BLaER1 treated with 17β-estradiol and CSF1 and Interleukin-3, amounts not matched to agents 10 nM and 100 nM (cell line): Measurements from ENCODE around the gene ACTL9.

Experiments used
- H3K27ac ChIP-seq, 11 experiments: shearing (Covaris generic); formaldehyde crosslinking; 2 replicates each; pipeline ENCODE4 v1.8.1; 2022
- H3K27me3 ChIP-seq, 11 experiments: shearing (Covaris generic); formaldehyde crosslinking; 2 replicates each; pipeline ENCODE4 v1.8.1; 2022
- H3K36me3 ChIP-seq, 11 experiments: shearing (Covaris generic); formaldehyde crosslinking; 2 replicates each; pipeline ENCODE4 v1.8.1; 2022
- H3K4me1 ChIP-seq, 10 experiments: shearing (Covaris generic); formaldehyde crosslinking; 2 replicates each; pipeline ENCODE4 v1.8.1; 2022
- H3K4me2 ChIP-seq, 11 experiments: shearing (Covaris generic); formaldehyde crosslinking; 2 replicates each; pipeline ENCODE4 v1.8.1; 2022
- H3K4me3 ChIP-seq, 10 experiments: shearing (Covaris generic); formaldehyde crosslinking; 2 replicates each; pipeline ENCODE4 v1.8.1; 2022
- H3K9ac ChIP-seq, 11 experiments: shearing (Covaris generic); formaldehyde crosslinking; 2 replicates each; pipeline ENCODE4 v1.8.1; 2022
- H3K9me3 ChIP-seq, 11 experiments: shearing (Covaris generic); formaldehyde crosslinking; replicated peaks in 1 of 11; 2 replicates each; pipeline ENCODE4 v1.8.1; 2022
- H4K20me1 ChIP-seq, 11 experiments: shearing (Covaris generic); formaldehyde crosslinking; 2 replicates each; pipeline ENCODE4 v1.8.1; 2022
- Cebpa-rat ChIP-seq, 11 experiments: shearing (Covaris generic); IDR thresholded peaks; 2 replicates each; pipeline ENCODE4 v1.8.1; 2022

ACTL9 gene

DNA sequence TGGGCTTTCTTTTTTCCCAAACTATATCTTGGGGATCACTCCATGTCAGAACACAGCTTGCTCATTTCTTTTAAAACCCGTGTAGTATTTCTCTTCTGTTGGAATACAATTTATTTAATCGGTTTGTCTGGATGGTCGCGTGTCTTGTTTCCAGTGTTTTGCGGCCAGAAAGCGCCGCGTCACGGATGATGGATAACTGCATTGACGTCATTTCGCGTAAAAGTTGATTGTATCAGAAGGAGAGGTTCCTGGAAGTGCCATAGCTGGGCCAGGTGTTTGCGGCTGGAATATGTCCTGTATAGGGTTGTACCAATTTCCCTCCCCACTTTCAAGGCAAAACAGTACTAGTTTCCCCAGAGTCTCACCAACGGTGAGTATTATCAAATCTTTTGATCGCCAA lies 9.7 kb downstream of the ACTL9 start:
- Histone ChIP-seq H4K20me1 (no peaks in the 10 kb centered on the region), H3K4me2 (no peak overlapping the region), H3K27ac (no peak overlapping the region), H3K4me3 (no peak overlapping the region), H3K9ac (no peak overlapping the region), H3K36me3 (no peaks in the 10 kb centered on the region), H3K27me3 (peaks cover 0 to 8% (median 0%) of the 10 kb centered on the region in 11 experiments; a peak in 2 of 22 replicates), H3K4me1 (peaks cover 16 to 37% (median 23%) of the 10 kb centered on the region in 10 experiments), H3K9me3 (no peaks in the 10 kb centered on the region)
- no peak for TF ChIP-seq Cebpa-rat (IDR thresholded peaks at IDR 0.05)

DNA sequence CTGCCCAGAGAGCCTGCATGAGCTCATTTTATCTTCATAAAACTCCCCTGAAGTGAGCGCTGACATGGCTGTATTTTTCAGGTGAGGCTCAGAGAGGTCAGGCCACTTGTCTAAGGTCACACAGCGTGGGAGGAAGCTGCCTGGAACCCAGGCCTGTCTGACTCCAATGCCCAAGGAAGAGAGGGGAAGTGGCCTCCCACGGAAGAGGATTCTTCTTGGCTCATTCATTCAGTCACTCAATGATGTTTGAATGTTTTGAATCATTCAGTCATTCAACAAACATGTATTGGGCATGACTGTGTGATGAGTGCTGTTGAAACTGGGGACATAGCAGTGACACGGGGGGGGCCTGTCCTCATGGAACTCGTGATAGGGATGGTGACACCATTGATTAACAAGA lies 12.0 kb downstream of the ACTL9 start:
- Histone ChIP-seq H3K4me1 (peaks cover 6 to 44% (median 17%) of the 10 kb centered on the region in 10 experiments), H3K9me3 (no peaks in the 10 kb centered on the region), H3K36me3 (no peaks in the 10 kb centered on the region), H3K27me3 (no peaks in the 10 kb centered on the region), H3K27ac (no peak overlapping the region), H3K9ac (no peak overlapping the region), H4K20me1 (no peaks in the 10 kb centered on the region), H3K4me3 (no peak overlapping the region), H3K4me2 (no peak overlapping the region; a peak in 1 of 22 replicates)
- no peak for TF ChIP-seq Cebpa-rat (IDR thresholded peaks at IDR 0.05)

DNA sequence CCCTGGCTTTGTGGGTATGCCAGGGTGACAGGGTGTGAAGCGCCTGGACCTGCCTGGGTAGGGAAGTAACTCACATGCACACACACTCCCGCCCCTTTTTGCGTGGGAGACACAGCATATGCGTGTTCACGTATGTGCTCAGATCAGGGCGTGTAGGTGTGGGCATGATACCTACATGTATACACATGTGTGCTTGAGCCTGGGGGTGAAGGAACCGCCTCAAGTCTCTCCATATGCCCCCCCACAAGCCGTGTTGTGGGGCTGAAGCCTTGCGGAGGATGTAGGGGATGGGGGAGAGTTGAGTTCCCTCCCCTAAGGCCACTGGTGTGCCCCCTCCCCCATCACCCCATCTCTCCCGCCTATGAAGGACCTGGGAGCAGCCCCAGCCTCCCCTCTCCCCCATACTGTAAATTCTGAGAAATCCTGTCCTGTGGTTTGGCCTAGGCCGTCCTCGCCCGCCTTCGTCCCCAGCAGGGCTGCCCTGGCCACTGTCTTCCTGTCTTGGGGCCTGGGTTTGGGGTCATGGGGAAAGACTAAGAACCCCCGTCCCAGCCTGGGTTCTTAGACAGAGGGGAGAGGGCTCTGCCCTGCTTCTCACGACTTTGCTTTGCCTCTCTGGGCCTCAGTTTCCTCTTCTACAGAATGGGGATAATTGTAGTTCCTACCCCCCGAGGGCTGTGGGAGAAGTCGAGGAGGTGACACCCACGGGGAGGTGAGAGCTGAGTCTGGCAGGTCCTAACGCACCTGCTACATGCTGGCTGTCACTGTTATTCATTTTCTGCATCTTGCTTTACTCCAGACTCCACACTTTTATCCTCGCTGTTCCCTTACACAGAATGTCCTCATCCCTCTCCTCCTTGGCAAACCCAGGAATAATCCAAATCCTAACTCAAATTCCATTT lies 14.3 kb downstream of the ACTL9 start:
- Histone ChIP-seq H3K9ac (no peak overlapping the region), H3K27me3 (no peaks in the 10 kb centered on the region), H3K4me1 (peaks cover 12 to 56% (median 31%) of the 10 kb centered on the region in 10 experiments), H3K36me3 (no peaks in the 10 kb centered on the region), H3K27ac (no peak overlapping the region), H3K9me3 (peaks cover 0 to 5% (median 0%) of the 10 kb centered on the region in 11 experiments; a peak in 2 of 22 replicates), H3K4me2 (0 out of 22 replicates have a peak overlapping the region, but pooled peaks of 2 of the 11 experiments have one; percentile 7), H3K4me3 (no peak overlapping the region), H4K20me1 (no peaks in the 10 kb centered on the region)
- no peak for TF ChIP-seq Cebpa-rat (IDR thresholded peaks at IDR 0.05)

DNA sequence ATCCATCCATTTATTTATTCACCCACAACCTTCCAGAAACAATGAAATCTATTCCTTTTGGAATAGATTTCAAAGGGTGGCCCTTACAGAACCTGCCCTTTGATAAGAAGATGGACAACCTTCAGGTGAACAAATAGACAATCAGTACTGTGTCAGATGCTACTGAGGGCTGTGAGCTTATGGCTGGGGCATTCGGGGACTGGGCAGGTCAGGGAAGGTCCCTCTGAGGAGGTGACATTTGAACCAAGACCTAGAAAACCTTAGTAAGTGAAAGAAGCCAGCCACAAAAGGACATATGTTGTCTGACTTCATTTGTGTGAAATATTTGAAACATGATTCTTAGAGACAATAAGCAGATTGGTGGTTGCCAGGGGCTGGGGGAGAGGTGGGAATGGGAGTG lies 15.7 kb downstream of the ACTL9 start:
- peaks cover 12 to 56% (median 31%) of the 10 kb centered on the region in 10 experiments for H3K4me1 ChIP-seq
- H3K4me3 ChIP-seq = no peak overlapping the region
- TF ChIP-seq Cebpa-rat (IDR thresholded peaks at IDR 0.05) = no peak
- no peaks in the 10 kb centered on the region for H3K36me3 ChIP-seq
- H3K9me3 ChIP-seq = peaks cover 0 to 5% (median 0%) of the 10 kb centered on the region in 11 experiments; a peak in 2 of 22 replicates
- H3K27me3 ChIP-seq = no peaks in the 10 kb centered on the region
- H4K20me1 ChIP-seq = no peaks in the 10 kb centered on the region
- no peak overlapping the region for H3K27ac ChIP-seq
- H3K9ac ChIP-seq = no peak overlapping the region
- peak overlapping the region in 2 of 11 experiments; percentile 57 to 77; a peak in 3 of 22 replicates for H3K4me2 ChIP-seq

DNA sequence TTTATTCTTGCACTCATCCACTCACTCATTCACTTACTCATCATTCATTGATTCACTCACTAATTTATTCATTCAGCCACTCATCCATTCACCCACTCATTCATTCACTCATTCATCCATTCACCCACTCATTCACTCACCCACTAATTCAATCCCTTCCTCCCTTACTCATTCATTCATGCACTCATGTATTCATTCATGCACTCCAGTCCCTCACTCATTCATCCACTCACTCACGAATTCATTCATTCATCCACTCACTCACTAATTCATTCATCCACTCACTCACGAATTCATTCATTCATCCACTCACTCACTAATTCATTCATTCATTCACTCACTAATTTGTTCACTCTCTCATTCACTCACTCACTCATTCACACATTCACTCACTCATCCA lies 16.1 kb downstream of the ACTL9 start:
- H3K27me3 ChIP-seq = no peaks in the 10 kb centered on the region
- peaks cover 12 to 56% (median 31%) of the 10 kb centered on the region in 10 experiments for H3K4me1 ChIP-seq
- peak overlapping the region in 9 of 11 experiments; percentile 12 to 79 (median 69); a peak in 12 of 22 replicates for H3K4me2 ChIP-seq
- H3K4me3 ChIP-seq = no peak overlapping the region
- TF ChIP-seq Cebpa-rat (IDR thresholded peaks at IDR 0.05) = no peak
- H4K20me1 ChIP-seq = no peaks in the 10 kb centered on the region
- peak overlapping the region in 1 of 11 experiments; percentile 66; a peak in 1 of 22 replicates for H3K27ac ChIP-seq
- no peaks in the 10 kb centered on the region for H3K36me3 ChIP-seq
- no peak overlapping the region for H3K9ac ChIP-seq
- H3K9me3 ChIP-seq = peaks cover 0 to 8% (median 0%) of the 10 kb centered on the region in 11 experiments; a peak in 3 of 22 replicates

DNA sequence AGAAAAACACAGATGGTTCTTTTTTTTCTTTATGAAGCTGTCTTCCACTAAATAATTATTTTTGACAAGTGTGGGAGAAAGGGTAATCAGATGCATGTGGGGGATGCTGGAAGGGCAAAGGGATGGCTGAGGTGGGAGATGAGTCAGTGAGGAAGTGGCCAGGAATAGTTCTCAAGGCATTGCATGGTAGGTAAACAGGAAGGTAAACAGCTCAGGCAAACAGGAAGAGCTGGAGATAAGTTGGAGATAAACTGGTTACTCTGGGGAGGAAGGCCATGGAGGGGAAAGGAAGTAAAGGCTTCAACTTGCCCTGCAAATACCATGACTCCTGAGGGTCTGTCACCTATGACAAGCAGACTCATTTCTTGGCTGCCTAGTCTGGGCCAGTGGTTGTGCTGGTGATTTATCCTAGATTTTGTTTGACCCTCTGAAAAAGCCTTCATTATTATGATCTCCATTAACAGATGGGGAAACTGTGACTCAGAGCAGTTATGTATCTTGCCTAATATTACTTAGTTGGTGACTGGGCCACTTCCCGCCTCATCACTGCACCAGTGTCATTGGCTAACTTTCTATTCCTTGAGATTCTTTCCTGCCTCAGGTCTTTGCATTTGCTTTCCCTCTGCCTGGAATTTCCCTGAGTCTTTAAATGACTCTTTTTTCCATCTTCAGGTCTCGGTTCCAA lies 17.1 kb downstream of the ACTL9 start:
- peaks cover 0 to 18% (median 0%) of the 10 kb centered on the region in 11 experiments; a peak in 4 of 22 replicates for H3K9me3 ChIP-seq
- H3K9ac ChIP-seq = peak overlapping the region in 3 of 11 experiments; percentile 4 to 18 (median 14); a peak in 3 of 22 replicates
- TF ChIP-seq Cebpa-rat (IDR thresholded peaks at IDR 0.05) = 0 out of 22 replicates have a peak, but pooled peaks of 1 of the 11 experiments have one; percentile 16
- peaks cover 12 to 56% (median 28%) of the 10 kb centered on the region in 10 experiments for H3K4me1 ChIP-seq
- H3K27ac ChIP-seq = peak overlapping the region in 9 of 11 experiments; percentile 6 to 66 (median 44); a peak in 15 of 22 replicates
- peak overlapping the region; percentile 37 to 79 (median 63) for H3K4me2 ChIP-seq
- no peaks in the 10 kb centered on the region for H4K20me1 ChIP-seq
- no peaks in the 10 kb centered on the region for H3K27me3 ChIP-seq
- no peak overlapping the region for H3K4me3 ChIP-seq
- H3K36me3 ChIP-seq = no peaks in the 10 kb centered on the region

DNA sequence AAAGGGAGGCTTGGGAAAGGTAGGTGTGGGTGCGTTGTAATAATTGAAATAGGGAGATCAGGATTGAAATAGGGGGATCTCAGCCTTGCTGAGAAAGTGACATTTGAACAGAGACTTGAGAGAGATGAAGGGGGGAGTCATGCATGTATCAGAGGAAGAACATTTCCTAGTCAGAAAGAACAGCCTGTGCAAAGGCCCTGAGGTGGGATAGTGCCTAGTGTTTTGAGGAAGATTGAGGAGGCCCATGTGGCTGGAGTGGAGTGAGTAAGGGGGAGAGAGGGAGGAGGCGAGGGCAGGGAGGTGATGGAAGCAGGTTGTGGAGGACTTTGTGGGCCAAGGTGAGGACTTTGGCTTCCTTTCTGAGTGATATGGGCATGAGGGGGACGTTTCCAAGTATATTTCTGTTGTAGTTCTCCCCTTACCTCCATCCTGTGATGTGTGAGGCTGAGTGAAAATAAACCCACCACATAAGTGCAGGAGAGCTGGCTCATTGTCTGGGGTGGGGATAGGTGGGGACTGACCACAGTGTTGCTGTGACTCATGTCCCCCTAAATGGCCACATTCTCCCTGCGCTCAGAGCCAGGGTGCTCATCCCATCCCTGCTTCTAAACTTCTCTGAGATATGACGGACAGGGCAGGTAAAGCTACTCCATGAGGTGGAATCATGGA lies 17.8 kb downstream of the ACTL9 start:
- peak overlapping the region in 9 of 11 experiments; percentile 6 to 66 (median 44); a peak in 11 of 22 replicates for H3K27ac ChIP-seq
- H3K9me3 ChIP-seq = peaks cover 0 to 18% (median 0%) of the 10 kb centered on the region in 11 experiments; a peak in 4 of 22 replicates
- H3K27me3 ChIP-seq = no peaks in the 10 kb centered on the region
- no peak for TF ChIP-seq Cebpa-rat (IDR thresholded peaks at IDR 0.05)
- no peak overlapping the region for H3K4me3 ChIP-seq
- H3K4me1 ChIP-seq = peaks cover 12 to 54% (median 28%) of the 10 kb centered on the region in 10 experiments
- peak overlapping the region in 1 of 11 experiments; percentile 14; a peak in 1 of 22 replicates for H3K9ac ChIP-seq
- peak overlapping the region in 10 of 11 experiments; percentile 48 to 79 (median 66); a peak in 20 of 22 replicates for H3K4me2 ChIP-seq
- H4K20me1 ChIP-seq = no peaks in the 10 kb centered on the region
- no peaks in the 10 kb centered on the region for H3K36me3 ChIP-seq

DNA sequence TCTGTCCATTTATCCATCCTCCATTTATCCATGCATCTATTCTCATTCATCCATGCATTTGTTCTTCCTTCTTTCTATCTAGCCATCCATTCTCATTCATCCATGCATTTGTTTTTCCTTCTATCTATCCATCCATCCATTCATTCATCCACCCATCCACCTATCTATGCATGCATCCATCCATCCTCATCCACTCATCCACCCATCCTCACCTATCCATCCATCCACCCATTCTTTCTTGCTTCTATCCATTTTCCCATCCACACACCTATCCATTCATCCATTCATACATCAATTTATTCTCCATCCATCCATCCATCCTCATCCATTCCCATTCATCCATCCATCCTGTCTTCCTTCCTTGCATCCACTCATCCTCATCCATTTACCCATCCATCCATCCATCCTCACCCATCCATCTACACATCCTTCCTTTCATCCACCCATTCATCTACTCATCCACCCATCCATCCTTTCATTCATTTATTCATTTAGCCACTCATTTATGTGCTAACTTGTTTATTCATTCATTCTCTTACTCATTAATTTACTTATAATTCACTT lies 20.3 kb downstream of the ACTL9 start:
- Histone ChIP-seq H3K9ac (no peak overlapping the region), H3K4me1 (peaks cover 19 to 42% (median 30%) of the 10 kb centered on the region in 10 experiments), H3K27me3 (no peaks in the 10 kb centered on the region), H3K36me3 (no peaks in the 10 kb centered on the region), H3K9me3 (peaks cover 0 to 18% (median 0%) of the 10 kb centered on the region in 11 experiments; a peak in 4 of 22 replicates), H3K4me3 (no peak overlapping the region), H3K4me2 (no peak overlapping the region), H4K20me1 (no peaks in the 10 kb centered on the region), H3K27ac (no peak overlapping the region)
- no peak for TF ChIP-seq Cebpa-rat (IDR thresholded peaks at IDR 0.05)
